Common myeloid progenitor, CD34-positive (primary cell): ENCODE measurements around the gene CLEC4M.

Experiments
- CTCF ChIA-PET: fragments of 350-600 bp; sonication (Branson Sonifier 250); formaldehyde crosslinking; loops from one replicate; lab custom pipeline; 2021; ENCODE audit warnings: antibody characterized with exemption; lab: Charles Lee
- POLR2A ChIA-PET: fragments of 350-600 bp; sonication (Branson Sonifier 250); formaldehyde crosslinking; loops from one replicate; lab custom pipeline; 2021; ENCODE audit warnings: antibody characterized with exemption; lab: Charles Lee
- DNase-seq, 3 donors: peaks; one replicate each; pipeline versions ENCODE4 v3.0.0 to v3.0.0-alpha.2; 2013
- H3K27ac ChIP-seq, 2 experiments: 1 replicate in 1 of 2; 2 replicates in 1 of 2; pipeline ENCODE4 v1.7.0; 2013; ENCODE audit warnings: inconsistent platforms in 2 of 2, low read length in 2 of 2, mild to moderate bottlenecking in 2 of 2, low read depth in 1 of 2, moderate library complexity in 1 of 2; ENCODE audit not compliant: severe bottlenecking in 2 of 2, insufficient read depth in 1 of 2, poor library complexity in 1 of 2
- H3K27me3 ChIP-seq, 5 experiments: replicated peaks in 2 of 5; 1 replicate in 3 of 5; 2 replicates in 2 of 5; pipeline versions ENCODE4 v1.6.1 to v1.7.0; 2013; ENCODE audit warnings: low read length in 4 of 5, mild to moderate bottlenecking in 2 of 5, moderate library complexity in 2 of 5, inconsistent platforms in 1 of 5; ENCODE audit not compliant: insufficient read depth in 5 of 5, control insufficient read depth in 4 of 5
- H3K36me3 ChIP-seq, 4 experiments: 1 replicate in 2 of 4; 2 replicates in 2 of 4; pipeline versions ENCODE4 v1.6.1 to v1.7.0; 2013; ENCODE audit warnings: low read length in 3 of 4, control low read depth in 1 of 4, mild to moderate bottlenecking in 1 of 4; ENCODE audit not compliant: control insufficient read depth in 4 of 4, insufficient read depth in 4 of 4
- H3K4me1 ChIP-seq, 4 experiments: 1 replicate in 3 of 4; 2 replicates in 1 of 4; pipeline versions ENCODE4 v1.6.1 to v1.7.1; 2013; ENCODE audit warnings: low read length in 3 of 4, mild to moderate bottlenecking in 3 of 4, control low read depth in 1 of 4, inconsistent platforms in 1 of 4, moderate library complexity in 1 of 4; ENCODE audit not compliant: control insufficient read depth in 4 of 4, insufficient read depth in 4 of 4; ENCODE audit errors: control extremely low read depth in 1 of 4
- H3K4me3 ChIP-seq, 7 experiments: 1 replicate in 4 of 7; 2 replicates in 3 of 7; pipeline versions ENCODE4 v1.5.1 to v1.7.0; 2013; ENCODE audit warnings: mild to moderate bottlenecking in 7 of 7, low read length in 6 of 7, moderate library complexity in 6 of 7, inconsistent platforms in 2 of 7, low read depth in 2 of 7, control low read depth in 1 of 7; ENCODE audit not compliant: insufficient read depth in 4 of 7, control insufficient read depth in 1 of 7; ENCODE audit errors: extremely low read depth in 1 of 7
- H3K9me3 ChIP-seq, 5 experiments: 1 replicate in 4 of 5; 2 replicates in 1 of 5; pipeline versions ENCODE4 v1.6.1 to v1.7.1; 2013; ENCODE audit warnings: low read length in 4 of 5, mild to moderate bottlenecking in 2 of 5, inconsistent platforms in 1 of 5, low read depth in 1 of 5, moderate library complexity in 1 of 5; ENCODE audit not compliant: control insufficient read depth in 4 of 5, insufficient read depth in 2 of 5; ENCODE audit errors: control extremely low read depth in 1 of 5
- WGBS: methylation state at CpG from one replicate; pipeline ENCODE4 v1.1.5; 2013; ENCODE audit not compliant: insufficient coverage; 5-methylcytosine and 5-hydroxymethylcytosine counted together

The CLEC4M gene

DNA sequence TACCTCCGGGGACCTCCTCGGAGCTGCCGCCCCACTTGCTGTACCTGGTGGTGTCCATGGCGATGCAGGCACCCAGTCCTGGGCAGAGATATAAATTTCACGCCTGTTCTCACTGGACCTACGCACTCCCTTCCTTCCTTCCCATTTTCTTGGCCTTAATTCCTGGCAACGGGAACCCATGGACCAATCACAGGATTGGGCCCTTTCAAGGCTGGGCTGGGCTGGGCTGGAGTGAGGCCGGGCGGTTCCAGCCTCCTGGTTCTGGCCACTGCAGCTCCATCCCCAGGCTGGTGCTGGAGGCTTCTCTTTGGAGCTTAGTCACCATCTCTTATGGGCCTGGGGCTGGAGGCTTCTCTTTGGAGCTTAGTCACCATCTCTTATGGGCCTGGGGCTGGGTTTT, 31.0 kb upstream of the CLEC4M start, which contains the start of gene CLEC4G:
TSS of gene CLEC4G (minus strand) at position 66 of the 400 bp plus-strand sequence. CDS start at position 58, 8 bp downstream.
- ChIA-PET POLR2A (no interaction called here), CTCF (no interaction called here)
- H3K4me1 ChIP-seq = peaks cover 0 to 21% (median 12%) of the 10 kb centered on the region in 4 experiments
- no peak within 1 kb of the TSS for H3K4me3 ChIP-seq
- 86% methylated on average over 8 of the region's 9 CpGs for WGBS
- no peaks in the 10 kb centered on the region for H3K36me3 ChIP-seq
- no peak within 1 kb of the TSS for H3K27ac ChIP-seq
- peaks cover 0 to 47% (median 22%) of the 10 kb centered on the region in 5 experiments for H3K27me3 ChIP-seq
- no peak for DNase-seq
- no peaks in the 10 kb centered on the region for H3K9me3 ChIP-seq

GRCh38 chr19:7733376-7733775, 29.7 kb upstream of the CLEC4M start:
- CTCF ChIA-PET = no interaction called here
- no peak for DNase-seq

GRCh38 chr19:7734220-7735203, 28.5 kb upstream of the CLEC4M start:
- Histone ChIP-seq H3K4me1 (peaks cover 0 to 15% (median 11%) of the 10 kb centered on the region in 4 experiments), H3K27me3 (peaks cover 0 to 24% (median 18%) of the 10 kb centered on the region in 5 experiments), H3K4me3 (no peak overlapping the region), H3K27ac (no peak overlapping the region), H3K36me3 (no peaks in the 10 kb centered on the region), H3K9me3 (no peaks in the 10 kb centered on the region)
- peak in 1 of 3 donors; percentile 22 for DNase-seq
- 74% methylated on average over 6 of the region's 12 CpGs for WGBS
- ChIA-PET CTCF (interaction anchor here (1.6 kb wide), 1 partner anchor 13 kb away, joined by 7 read pairs; the partner anchor contains the start of gene CD209), POLR2A (no interaction called here)

More at GRCh38 chr19:7733376-7733775, 29.7 kb upstream of the CLEC4M start:
- H3K36me3 ChIP-seq = no peaks in the 10 kb centered on the region
- H3K4me3 ChIP-seq = no peak overlapping the region
- H3K27ac ChIP-seq = no peak overlapping the region
- POLR2A ChIA-PET = no interaction called here
- H3K4me1 ChIP-seq = peaks cover 0 to 21% (median 12%) of the 10 kb centered on the region in 4 experiments
- H3K27me3 ChIP-seq = peaks cover 0 to 36% (median 25%) of the 10 kb centered on the region in 5 experiments
- H3K9me3 ChIP-seq = no peaks in the 10 kb centered on the region
- 67% methylated on average over 3 of the region's 6 CpGs for WGBS

- ChIA-PET CTCF (interaction anchor here (1.6 kb wide), 1 partner anchor 11 kb away, joined by 7 read pairs; the partner anchor contains the start of gene CD209), POLR2A (no interaction called here)
- Histone ChIP-seq H3K27ac (no peak overlapping the region), H3K4me1 (peaks cover 0 to 6% (median 3%) of the 10 kb centered on the region in 4 experiments), H3K9me3 (no peaks in the 10 kb centered on the region), H3K27me3 (peaks cover 0 to 23% (median 6%) of the 10 kb centered on the region in 5 experiments), H3K4me3 (no peak overlapping the region), H3K36me3 (no peaks in the 10 kb centered on the region)
- DNase-seq = no peak
- WGBS = no CpG with 5 or more reads among the region's 1 CpG
These were observed 26.9 kb upstream of the CLEC4M start for GRCh38 chr19:7736148-7736547.

DNA sequence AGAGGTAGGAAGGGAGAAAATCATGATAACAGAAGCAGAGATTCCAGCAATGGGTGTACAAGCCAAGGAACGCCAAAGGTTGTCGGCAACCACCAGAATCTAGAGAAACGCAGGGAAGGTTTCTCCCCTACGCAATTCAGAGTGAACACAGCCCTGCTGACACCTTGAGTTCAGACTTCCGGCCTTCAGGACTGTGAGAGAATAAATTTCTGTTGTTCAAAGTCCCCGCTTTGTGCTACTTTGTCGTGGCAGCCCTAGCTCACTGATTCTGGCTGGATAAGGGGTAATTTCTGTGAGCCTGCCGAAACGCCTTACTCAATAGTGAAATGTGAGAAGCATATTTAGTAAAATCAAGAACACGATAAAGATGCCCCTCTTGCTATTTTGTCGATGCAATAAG, 25.8 kb upstream of the CLEC4M start:
- Histone ChIP-seq H3K36me3 (no peaks in the 10 kb centered on the region), H3K9me3 (no peaks in the 10 kb centered on the region), H3K27ac (no peak overlapping the region), H3K4me1 (peaks cover 0 to 6% (median 3%) of the 10 kb centered on the region in 4 experiments), H3K27me3 (peaks cover 0 to 17% (median 0%) of the 10 kb centered on the region in 5 experiments), H3K4me3 (no peak overlapping the region)
- DNase-seq = no peak
- WGBS = 93% methylated on average over 11 of the region's 11 CpGs
- CTCF ChIA-PET = no interaction called here
- POLR2A ChIA-PET = no interaction called here

DNA sequence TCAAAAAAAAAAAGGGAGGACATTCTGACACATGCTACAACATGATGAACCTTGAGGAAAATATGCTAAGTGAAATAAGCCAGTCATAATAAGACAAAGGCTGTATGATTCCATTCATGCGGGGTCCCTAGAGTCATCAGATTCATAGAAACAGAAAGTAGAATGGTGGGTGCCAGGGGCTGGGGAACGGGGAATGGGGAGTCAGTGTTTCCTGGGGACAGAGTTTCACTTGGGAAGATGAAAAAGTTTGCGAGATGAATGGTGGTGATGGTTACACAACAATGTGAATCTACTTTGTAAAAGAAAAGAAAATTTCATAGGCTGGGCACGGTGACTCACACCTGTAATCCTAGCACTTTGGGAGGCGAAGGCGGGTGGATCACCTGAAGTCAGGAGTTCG, 25.0 kb upstream of the CLEC4M start:
- WGBS = 97% methylated on average over 7 of the region's 7 CpGs
- Histone ChIP-seq H3K4me3 (no peak overlapping the region), H3K9me3 (no peaks in the 10 kb centered on the region), H3K27ac (no peak overlapping the region), H3K4me1 (peaks cover 0 to 6% (median 3%) of the 10 kb centered on the region in 4 experiments), H3K36me3 (no peaks in the 10 kb centered on the region), H3K27me3 (peaks cover 0 to 15% (median 0%) of the 10 kb centered on the region in 5 experiments)
- ChIA-PET POLR2A (no interaction called here), CTCF (interaction anchor here (1.5 kb wide), 1 partner anchor 8 kb away, joined by 6 read pairs; no protein-coding TSS in a partner anchor)
- DNase-seq = no peak
